H7 (cell line): ENCODE data around the gene FOXJ3. TPM values are rescaled to one million over a fixed set of nuclear protein-coding genes. Genes with fewer than 3 reads are reported as not detected.

Experiments used
- DNase-seq: peaks from one replicate; pipeline ENCODE4 v3.0.0; 2012
- H3K27me3 ChIP-seq: 2 replicates; pipeline ENCODE4 v1.6.0; 2011; ENCODE audit warnings: mild to moderate bottlenecking, low read length; ENCODE audit not compliant: control insufficient read depth, insufficient read depth
- H3K36me3 ChIP-seq: replicated peaks from 2 replicates; pipeline ENCODE4 v1.5.1; 2011; ENCODE audit warnings: low read length; ENCODE audit not compliant: control insufficient read depth, insufficient read depth
- H3K4me3 ChIP-seq: 2 replicates; pipeline ENCODE4 v1.5.1; 2011; ENCODE audit warnings: low read depth, mild to moderate bottlenecking, control low read depth, low read length, moderate library complexity; ENCODE audit not compliant: insufficient read depth
- total RNA-seq: library from RNA; depleted of rRNA; stranded (reverse); fragments of >200 nt; shearing (Covaris generic); gene quantifications from 2 replicates; pipeline ENCODE4 v1.2.3, GENCODE V29; 2014

FOXJ3 gene
- total RNA-seq, 1 experiment from 2014 or later: 41.5 TPM

DNA sequence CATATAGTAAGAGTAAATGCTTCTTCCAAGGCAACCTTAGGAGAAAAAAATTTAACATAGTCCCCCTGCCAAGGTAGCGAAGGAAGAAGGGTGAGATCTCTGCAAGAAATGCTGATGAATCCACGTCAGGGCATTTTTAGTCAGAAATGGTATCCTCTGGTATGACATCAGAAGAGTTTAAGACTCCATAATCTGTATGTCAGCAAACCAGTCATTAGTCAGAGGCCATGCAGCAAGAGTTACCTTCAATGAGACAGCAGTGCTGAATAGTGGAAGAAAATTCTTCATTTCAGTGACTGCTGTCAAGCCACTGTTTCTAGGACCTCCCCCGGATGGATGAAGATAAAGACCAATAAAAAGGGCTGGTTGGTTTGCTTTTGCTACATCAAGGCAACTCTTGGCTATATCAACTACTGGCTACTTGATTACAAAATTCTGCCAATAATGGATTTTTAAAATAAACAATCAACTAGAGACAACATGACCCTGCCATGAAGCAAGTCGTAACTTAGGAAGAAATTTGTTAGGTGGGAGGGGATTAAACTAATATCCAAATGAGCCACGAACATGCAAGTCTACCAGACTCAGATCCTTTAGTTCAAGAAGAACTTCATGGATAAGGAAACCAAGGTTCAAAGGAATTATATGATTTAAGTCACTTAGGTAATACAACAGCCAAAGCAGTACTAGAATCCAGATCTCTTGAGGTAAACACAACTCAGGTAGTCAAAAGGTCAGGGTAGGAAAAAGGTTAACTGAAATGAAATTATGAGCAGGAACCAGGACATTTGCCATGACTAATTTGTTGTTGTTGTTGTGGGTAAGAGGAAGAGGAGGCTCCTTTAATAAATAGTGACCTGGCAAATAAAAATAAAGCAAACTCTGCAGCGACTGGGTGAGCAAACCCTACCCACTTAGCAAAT is 144.8 kb downstream of the FOXJ3 start:
- no peak overlapping the region for H3K4me3 ChIP-seq
- DNase-seq: no peak
- no peaks in the 10 kb centered on the region for H3K27me3 ChIP-seq
- peaks cover 6% of the 10 kb centered on the region for H3K36me3 ChIP-seq

DNA sequence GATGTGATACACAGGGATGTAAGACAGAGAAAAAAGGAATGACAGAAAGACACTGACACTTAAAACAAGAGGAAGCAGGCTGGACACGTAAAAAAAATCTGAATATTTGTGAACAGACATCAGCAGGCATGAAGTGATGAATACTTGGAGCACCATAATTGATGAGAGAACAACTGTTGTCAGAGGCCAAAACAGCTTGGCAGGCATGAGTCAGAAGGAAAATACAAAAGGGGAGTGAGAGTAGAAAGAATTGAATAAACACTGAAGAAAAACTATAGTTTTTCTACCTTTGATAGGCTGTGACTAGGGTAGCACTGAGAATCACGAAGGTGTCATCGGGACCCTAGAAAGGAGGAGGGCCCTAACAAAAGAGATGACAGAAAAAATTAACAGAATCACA is 148.9 kb downstream of the FOXJ3 start:
- no peak for DNase-seq
- Histone ChIP-seq H3K36me3 (peaks cover 2% of the 10 kb centered on the region), H3K4me3 (no peak overlapping the region), H3K27me3 (no peaks in the 10 kb centered on the region)

DNA sequence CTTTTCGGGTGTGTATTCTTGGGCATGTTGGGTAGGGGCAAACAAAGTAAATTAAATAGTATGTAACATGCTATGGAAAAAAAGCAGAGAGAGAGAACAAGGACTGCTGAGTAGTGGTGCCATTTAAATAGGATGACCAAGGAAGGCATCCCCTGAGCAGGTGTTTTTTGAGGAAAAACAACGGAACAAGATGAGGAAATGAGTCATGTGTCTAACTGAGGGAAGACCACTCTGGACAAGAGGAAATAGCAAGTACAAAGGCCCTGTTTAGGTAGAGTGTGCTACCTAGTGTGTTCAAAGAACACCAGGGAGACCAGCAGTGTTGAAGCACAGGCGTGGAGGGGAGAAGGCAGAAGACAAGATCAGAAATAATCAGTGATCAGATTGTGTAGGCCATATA is 150.4 kb downstream of the FOXJ3 start:
- Histone ChIP-seq H3K36me3 (0 out of 2 replicates have a peak, but pooled peaks cover 1% of the 10 kb centered on the region), H3K27me3 (no peaks in the 10 kb centered on the region), H3K4me3 (no peak overlapping the region)
- DNase-seq: no peak

DNA sequence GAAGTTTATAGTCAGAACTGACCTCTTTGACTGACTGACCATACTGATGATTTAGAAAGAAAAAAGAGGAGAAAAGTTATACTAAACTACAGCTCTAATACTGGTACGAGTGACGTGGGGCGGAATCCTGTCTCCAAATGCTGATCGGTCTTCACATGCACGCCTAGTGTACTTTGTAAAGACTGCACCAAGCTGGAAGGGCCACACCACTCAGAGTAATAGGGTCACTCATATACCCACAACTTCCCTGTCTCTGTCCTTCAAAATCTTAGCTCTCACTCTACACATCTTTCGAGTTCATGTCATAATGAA is 151.1 kb downstream of the FOXJ3 start:
- DNase-seq: no peak

GRCh38 chr1:42183210-42183956 is 151.7 kb downstream of the FOXJ3 start:
- H3K27me3 ChIP-seq: no peaks in the 10 kb centered on the region
- peaks cover 3% of the 10 kb centered on the region; the same call in 1 of the 2 replicates for H3K36me3 ChIP-seq
- no peak overlapping the region for H3K4me3 ChIP-seq
- no peak for DNase-seq

More for the DNA sequence above, 151.1 kb downstream of the FOXJ3 start:
- Histone ChIP-seq H3K36me3 (peaks cover 2% of the 10 kb centered on the region; the same call in 1 of the 2 replicates), H3K27me3 (no peaks in the 10 kb centered on the region), H3K4me3 (no peak overlapping the region)

DNA sequence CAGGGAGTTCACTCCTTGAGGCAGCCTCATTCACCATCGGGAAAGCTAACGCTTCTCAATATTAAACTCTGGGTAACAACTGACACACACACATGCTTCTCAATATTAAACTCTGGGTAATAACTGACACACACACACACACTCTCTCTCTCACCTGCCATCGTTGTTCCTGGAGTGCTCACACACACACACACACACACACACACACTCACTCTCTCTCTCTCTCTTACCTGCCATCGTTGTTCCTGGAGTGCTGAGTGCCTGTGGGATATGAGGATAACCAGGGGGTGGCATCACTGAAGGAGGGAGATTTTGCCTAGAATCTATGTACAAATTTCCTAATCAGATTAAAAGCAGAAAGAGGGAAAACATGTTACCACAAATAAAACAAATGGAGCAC is 153.3 kb downstream of the FOXJ3 start:
- H3K36me3 ChIP-seq: peaks cover 3% of the 10 kb centered on the region; the same call in 1 of the 2 replicates
- no peak for DNase-seq
- no peak overlapping the region for H3K4me3 ChIP-seq
- no peaks in the 10 kb centered on the region for H3K27me3 ChIP-seq

DNA sequence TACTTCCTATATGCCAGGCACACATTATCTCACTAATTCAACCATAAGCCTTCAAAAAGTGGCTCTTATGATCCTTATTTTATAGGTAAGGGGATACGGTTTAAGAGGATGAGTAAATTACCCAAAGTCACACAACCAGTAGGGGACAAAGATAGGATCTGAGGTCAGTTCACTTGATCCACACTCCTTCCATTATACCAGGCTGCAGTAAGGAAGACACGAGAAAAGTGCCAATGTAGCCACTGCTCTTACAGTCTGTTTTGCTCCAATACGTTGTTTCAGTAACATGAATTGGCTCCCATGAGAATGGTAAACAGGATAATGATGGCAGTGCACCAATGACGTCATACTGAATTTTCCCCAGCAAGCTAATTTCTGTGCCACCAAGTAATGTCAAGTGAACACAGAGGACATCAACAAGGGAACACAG is 155.1 kb downstream of the FOXJ3 start:
- Histone ChIP-seq H3K4me3 (no peak overlapping the region), H3K27me3 (no peaks in the 10 kb centered on the region), H3K36me3 (peaks cover 1% of the 10 kb centered on the region)
- DNase-seq: no peak

GRCh38 chr1:42179275-42179674 is 155.8 kb downstream of the FOXJ3 start:
- no peak for DNase-seq
- no peak overlapping the region for H3K4me3 ChIP-seq
- H3K36me3 ChIP-seq: peaks cover 1% of the 10 kb centered on the region
- H3K27me3 ChIP-seq: no peaks in the 10 kb centered on the region

GRCh38 chr1:42178249-42178648 is 156.8 kb downstream of the FOXJ3 start:
- no peak for DNase-seq
- H3K36me3 ChIP-seq: peaks cover 1% of the 10 kb centered on the region
- H3K27me3 ChIP-seq: no peaks in the 10 kb centered on the region
- no peak overlapping the region for H3K4me3 ChIP-seq

DNA sequence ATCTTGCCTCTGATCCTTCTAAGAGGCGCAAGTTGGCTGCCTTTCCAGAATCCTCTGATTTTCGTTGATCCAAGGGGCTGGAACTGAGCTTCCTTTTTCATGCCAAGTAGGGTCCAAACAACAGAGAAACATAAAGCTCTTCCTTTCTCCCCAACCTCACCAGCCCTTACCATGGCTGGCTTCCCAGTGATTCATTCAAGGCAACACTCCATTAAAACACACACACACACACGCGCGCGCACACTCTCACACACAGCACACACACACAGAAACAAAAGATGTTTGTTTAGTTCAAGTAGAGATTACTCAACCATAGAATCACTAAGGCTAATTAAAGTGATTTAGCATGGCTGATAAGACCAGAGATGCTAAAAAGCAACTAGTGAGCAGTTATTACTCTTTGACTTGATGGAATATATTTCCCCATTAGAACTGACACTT is 157.5 kb downstream of the FOXJ3 start:
- peaks cover 1% of the 10 kb centered on the region for H3K36me3 ChIP-seq
- H3K27me3 ChIP-seq: no peaks in the 10 kb centered on the region
- no peak overlapping the region for H3K4me3 ChIP-seq
- DNase-seq: no peak

DNA sequence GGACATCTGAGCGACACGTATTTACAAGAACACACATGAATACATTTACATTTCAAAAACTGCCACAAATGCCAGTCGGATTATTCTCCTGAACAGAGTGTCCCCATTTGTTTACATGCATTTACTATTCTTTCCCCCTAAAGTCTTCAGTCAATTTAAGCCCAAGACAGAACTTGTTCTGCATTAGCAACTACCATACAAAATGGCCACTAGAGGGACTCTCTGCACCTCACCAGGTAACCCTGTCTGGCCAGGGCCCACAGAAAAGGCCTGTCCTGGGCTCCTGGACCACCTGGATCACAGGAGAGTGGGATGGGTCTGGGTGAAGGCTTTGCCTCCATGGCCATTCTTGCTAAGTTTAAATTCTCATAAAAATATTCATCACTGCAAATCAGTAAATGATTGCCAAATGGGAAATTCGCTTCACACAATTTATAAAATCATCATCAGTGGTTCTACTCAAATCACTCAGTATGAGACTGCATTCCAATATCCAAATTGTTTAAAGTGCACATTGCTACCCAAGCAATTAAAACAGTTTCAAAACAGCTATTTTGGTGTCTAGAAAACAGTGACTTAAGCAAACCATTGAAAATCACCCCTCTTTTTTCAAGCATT is 158.0 kb downstream of the FOXJ3 start:
- H3K27me3 ChIP-seq: no peaks in the 10 kb centered on the region
- DNase-seq: peak; percentile 78
- H3K36me3 ChIP-seq: peaks cover 1% of the 10 kb centered on the region
- no peak overlapping the region for H3K4me3 ChIP-seq

- H3K36me3 ChIP-seq: peaks cover 1% of the 10 kb centered on the region
- H3K27me3 ChIP-seq: no peaks in the 10 kb centered on the region
- DNase-seq: no peak
- H3K4me3 ChIP-seq: no peak overlapping the region
Observed at GRCh38 chr1:42175314-42176054, 159.6 kb downstream of the FOXJ3 start.

DNA sequence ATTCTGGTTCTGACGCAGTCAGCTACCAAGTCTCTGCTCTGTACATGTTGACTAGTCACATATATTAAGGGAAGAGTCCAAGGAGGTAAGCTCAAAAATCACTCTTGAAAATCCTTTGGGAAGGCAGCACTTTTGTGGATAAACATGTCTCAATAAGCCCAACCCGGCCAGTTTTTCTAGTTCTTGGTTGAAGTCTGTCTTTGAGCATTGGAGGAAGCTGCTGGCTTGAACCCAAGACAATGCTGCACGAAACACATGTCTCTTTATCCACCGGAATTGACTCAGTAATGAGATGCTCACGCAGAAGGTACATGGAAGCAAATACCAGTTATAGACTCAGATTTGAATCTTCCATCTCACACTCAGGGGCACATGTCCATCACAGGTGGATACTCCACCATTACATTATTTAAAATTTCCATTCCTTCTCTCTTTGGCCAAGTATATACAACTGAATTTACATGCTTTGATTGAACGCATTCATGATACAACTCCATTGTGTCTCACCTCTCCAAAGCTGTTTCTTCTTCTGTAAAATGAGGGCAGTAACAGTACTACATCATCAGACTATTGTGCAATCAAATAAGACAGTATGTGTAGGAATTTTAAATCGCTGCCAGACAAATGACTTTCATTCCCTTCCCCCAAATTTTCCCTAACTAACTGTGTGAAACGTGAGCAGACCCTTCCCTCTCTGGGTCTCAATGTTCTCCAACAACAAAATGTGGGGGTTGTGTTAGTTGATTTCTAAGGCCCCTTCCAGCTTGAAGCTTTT is 160.9 kb downstream of the FOXJ3 start:
- Histone ChIP-seq H3K36me3 (peaks cover 1% of the 10 kb centered on the region), H3K4me3 (no peak overlapping the region)
- DNase-seq: no peak

More for the DNA sequence above, 160.9 kb downstream of the FOXJ3 start:
- no peaks in the 10 kb centered on the region for H3K27me3 ChIP-seq
